ENCODE data around the gene KIF14.
"Not testable (repeated sequence)": the region's sequence is repeated elsewhere in the genome, so short reads cannot be mapped to it uniquely, and the experiment has no call there.

Gene KIF14

DNA sequence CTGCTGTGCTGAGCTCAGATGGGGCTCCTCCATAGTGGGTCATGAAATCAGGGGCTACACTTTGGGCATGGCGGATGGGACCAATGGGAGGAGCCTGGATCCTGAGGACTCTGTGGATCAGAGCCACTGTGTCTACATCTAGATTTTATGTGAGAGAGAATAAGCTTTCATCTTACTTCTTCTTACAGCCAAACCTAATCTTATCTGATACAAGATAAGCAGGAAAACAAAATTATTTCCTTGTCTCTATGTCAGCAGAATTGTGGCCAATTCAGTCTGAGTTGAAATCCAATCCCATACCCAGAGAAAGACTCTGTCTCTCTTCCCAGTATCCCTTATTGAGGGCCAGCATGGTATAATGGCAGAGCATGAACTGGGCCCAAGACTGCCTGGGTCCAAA lies 56.2 kb downstream of the KIF14 start:
- Histone ChIP-seq H3K4me3 (ENCODE audit: low read depth in 1 of 2, low read length in 2 of 2) (no peak overlapping the region), H3K27me3 (ENCODE audit: low read depth, low read length) (no peaks in the 10 kb centered on the region), H3K4me1 (ENCODE audit: control insufficient read depth in 1 of 2, insufficient read depth in 2 of 2, low read length in 2 of 2) (no peaks in the 10 kb centered on the region), H3K36me3 (ENCODE audit: control insufficient read depth in 1 of 2, insufficient read depth in 2 of 2, low read length in 2 of 2) (no peaks in the 10 kb centered on the region), H3K9me3 (ENCODE audit: control insufficient read depth in 1 of 2, low read length in 2 of 2) (no peaks in the 10 kb centered on the region), H3K27ac (ENCODE audit: low read length) (no peak overlapping the region)

DNA sequence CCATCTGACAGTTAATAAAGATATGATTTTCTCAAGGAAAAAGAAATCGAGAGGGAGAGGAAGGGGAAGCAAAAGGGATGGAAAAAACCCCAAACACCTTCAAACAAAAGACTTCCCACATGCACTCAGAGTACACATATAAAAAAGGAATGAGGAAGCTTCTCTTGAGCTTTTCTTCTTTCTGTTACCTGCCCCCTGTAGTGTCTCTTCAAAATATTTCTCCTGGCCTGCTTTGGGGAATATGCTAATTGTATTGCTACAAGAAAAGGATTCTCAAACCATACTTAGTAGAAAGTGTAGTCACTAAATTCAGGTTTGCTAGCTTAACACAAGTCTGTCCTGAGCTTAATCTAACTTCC lies 58.7 kb downstream of the KIF14 start:
- Histone ChIP-seq H3K36me3 (ENCODE audit: control insufficient read depth in 1 of 2, insufficient read depth in 2 of 2, low read length in 2 of 2) (no peaks in the 10 kb centered on the region), H3K4me1 (ENCODE audit: control insufficient read depth in 1 of 2, insufficient read depth in 2 of 2, low read length in 2 of 2) (no peaks in the 10 kb centered on the region), H3K27ac (ENCODE audit: low read length) (no peak overlapping the region), H3K27me3 (ENCODE audit: low read depth, low read length) (no peaks in the 10 kb centered on the region), H3K4me3 (ENCODE audit: low read depth in 1 of 2, low read length in 2 of 2) (no peak overlapping the region), H3K9me3 (ENCODE audit: control insufficient read depth in 1 of 2, low read length in 2 of 2) (no peaks in the 10 kb centered on the region)

DNA sequence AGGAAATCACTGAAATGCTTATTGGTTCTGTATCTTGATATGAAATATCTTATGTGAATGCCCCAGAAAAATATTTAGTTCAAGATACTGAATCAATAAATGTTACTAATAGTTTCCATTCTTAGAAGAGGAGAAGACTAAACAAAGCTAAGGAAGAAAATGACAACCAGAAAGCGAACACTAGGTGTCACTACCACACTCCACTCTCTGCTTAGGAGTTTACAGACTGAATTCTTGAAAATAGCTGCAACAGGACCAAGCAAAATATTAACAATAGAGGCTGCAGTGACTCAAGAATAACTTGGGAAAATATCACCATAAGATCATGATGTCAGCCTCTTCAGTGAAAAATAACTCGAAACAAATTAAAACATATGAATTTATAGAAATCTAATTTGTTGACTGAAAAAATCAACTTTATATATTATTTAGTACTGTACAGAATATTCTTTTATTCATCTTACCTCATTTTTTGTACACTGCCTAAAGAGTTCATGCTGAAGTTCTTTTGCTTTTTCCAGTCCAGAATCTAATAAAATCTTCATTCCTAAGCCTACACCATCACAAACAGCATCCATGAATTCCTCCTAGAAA lies 61.6 kb downstream of the KIF14 start:
- H3K9me3 ChIP-seq (ENCODE audit: control insufficient read depth in 1 of 2, low read length in 2 of 2), result no peaks in the 10 kb centered on the region
- H3K27ac ChIP-seq (ENCODE audit: low read length), result no peak overlapping the region
- H3K27me3 ChIP-seq (ENCODE audit: low read depth, low read length), result no peaks in the 10 kb centered on the region
- H3K4me3 ChIP-seq (ENCODE audit: low read depth in 1 of 2, low read length in 2 of 2), result no peak overlapping the region
- H3K36me3 ChIP-seq (ENCODE audit: control insufficient read depth in 1 of 2, insufficient read depth in 2 of 2, low read length in 2 of 2), result no peaks in the 10 kb centered on the region
- no peaks in the 10 kb centered on the region for H3K4me1 ChIP-seq (ENCODE audit: control insufficient read depth in 1 of 2, insufficient read depth in 2 of 2, low read length in 2 of 2)

DNA sequence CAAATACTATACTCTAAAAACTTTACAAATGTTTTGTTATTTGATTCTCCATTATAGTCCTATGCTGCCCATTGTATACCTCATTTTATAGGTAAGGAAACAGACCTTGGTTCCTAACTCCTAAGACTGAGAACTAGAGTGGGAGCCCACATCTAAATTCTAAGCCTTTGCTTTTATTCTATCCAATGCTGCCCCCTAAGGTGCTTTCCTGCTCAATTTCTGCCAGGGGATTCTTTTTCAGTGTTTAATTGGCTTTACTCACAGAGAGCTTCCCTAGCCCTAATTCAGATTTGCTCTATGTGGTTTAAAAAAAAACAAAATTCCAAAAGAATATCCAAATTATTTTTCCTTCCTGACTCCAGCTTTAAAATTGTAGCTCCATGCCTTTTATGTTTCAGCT lies 64.5 kb downstream of the KIF14 start:
- H3K36me3 ChIP-seq (ENCODE audit: control insufficient read depth in 1 of 2, insufficient read depth in 2 of 2, low read length in 2 of 2), result no peaks in the 10 kb centered on the region
- no peaks in the 10 kb centered on the region for H3K4me1 ChIP-seq (ENCODE audit: control insufficient read depth in 1 of 2, insufficient read depth in 2 of 2, low read length in 2 of 2)
- no peak overlapping the region for H3K4me3 ChIP-seq (ENCODE audit: low read depth in 1 of 2, low read length in 2 of 2)
- no peak overlapping the region for H3K27ac ChIP-seq (ENCODE audit: low read length)
- no peaks in the 10 kb centered on the region for H3K27me3 ChIP-seq (ENCODE audit: low read depth, low read length)
- H3K9me3 ChIP-seq (ENCODE audit: control insufficient read depth in 1 of 2, low read length in 2 of 2), result no peaks in the 10 kb centered on the region

DNA sequence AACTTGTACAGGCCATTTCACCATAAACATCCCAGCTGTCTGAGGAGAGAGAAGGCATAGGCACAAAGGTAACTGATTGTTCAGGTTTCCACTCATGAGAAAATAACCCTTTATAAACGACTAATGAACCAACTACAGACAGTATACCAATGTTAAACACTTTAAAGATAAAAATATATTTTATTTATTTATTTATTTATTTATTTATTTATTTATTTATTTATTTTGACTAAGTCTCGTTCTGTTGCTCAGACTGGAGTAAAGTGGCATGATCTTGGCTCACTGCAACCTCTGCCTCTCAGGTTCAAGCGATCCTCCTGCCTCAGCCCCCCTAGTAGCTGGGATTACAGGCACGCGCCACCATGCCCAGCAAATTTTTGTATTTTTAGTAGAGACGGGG lies 67.8 kb downstream of the KIF14 start:
- H3K9me3 ChIP-seq (ENCODE audit: control insufficient read depth in 1 of 2, low read length in 2 of 2); H3K4me1 ChIP-seq (ENCODE audit: control insufficient read depth in 1 of 2, insufficient read depth in 2 of 2, low read length in 2 of 2); H3K36me3 ChIP-seq (ENCODE audit: control insufficient read depth in 1 of 2, insufficient read depth in 2 of 2, low read length in 2 of 2): not testable (repeated sequence)

DNA sequence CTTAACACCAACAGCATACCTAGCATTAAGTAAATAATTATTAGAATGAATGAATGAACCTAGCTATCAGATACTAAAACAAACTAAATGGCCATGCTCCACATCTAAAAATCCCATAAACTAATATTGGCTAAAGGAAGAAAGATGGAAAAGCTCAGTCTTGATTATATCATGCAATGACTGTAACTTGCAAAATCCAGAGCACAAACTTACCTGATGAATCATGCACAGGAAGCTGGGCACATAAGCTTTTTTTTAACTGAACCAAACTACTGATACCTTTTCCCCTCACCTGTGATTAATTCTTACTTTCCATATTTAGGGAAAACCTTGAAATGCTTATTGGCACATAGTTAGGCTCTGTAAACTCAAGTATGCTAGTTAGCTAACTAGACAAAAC lies 70.2 kb downstream of the KIF14 start:
- no peaks in the 10 kb centered on the region for H3K27me3 ChIP-seq (ENCODE audit: low read depth, low read length)
- H3K4me1 ChIP-seq (ENCODE audit: control insufficient read depth in 1 of 2, insufficient read depth in 2 of 2, low read length in 2 of 2), result no peaks in the 10 kb centered on the region
- H3K9me3 ChIP-seq (ENCODE audit: control insufficient read depth in 1 of 2, low read length in 2 of 2), result no peaks in the 10 kb centered on the region
- no peak overlapping the region for H3K4me3 ChIP-seq (ENCODE audit: low read depth in 1 of 2, low read length in 2 of 2)
- H3K27ac ChIP-seq (ENCODE audit: low read length), result no peak overlapping the region
- no peaks in the 10 kb centered on the region for H3K36me3 ChIP-seq (ENCODE audit: control insufficient read depth in 1 of 2, insufficient read depth in 2 of 2, low read length in 2 of 2)

More for the DNA sequence above, 67.8 kb downstream of the KIF14 start:
- not testable (repeated sequence) for H3K27me3 ChIP-seq (ENCODE audit: low read depth, low read length); H3K27ac ChIP-seq (ENCODE audit: low read length); H3K4me3 ChIP-seq (ENCODE audit: low read depth in 1 of 2, low read length in 2 of 2)

DNA sequence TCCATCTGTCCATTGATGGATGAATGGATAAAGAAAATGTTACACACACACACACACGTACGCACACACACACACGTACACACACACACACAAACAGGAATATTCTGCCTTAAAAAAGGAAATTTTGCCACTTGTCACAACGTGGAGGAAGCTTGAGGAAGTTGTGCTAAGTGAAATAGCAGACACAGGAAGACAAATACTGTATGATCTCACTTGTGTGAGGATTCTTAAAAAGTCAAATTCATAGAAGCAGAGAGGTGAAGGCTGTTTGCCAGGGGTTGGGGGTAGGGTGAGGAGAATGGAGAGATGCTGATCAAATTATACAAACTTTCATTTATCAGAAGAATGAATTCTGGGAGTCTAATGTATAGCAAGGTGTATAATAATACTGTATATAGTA lies 73.2 kb downstream of the KIF14 start:
- Histone ChIP-seq H3K9me3 (ENCODE audit: control insufficient read depth in 1 of 2, low read length in 2 of 2) (no peaks in the 10 kb centered on the region), H3K27ac (ENCODE audit: low read length) (no peak overlapping the region), H3K27me3 (ENCODE audit: low read depth, low read length) (no peaks in the 10 kb centered on the region), H3K4me1 (ENCODE audit: control insufficient read depth in 1 of 2, insufficient read depth in 2 of 2, low read length in 2 of 2) (no peaks in the 10 kb centered on the region), H3K36me3 (ENCODE audit: control insufficient read depth in 1 of 2, insufficient read depth in 2 of 2, low read length in 2 of 2) (no peaks in the 10 kb centered on the region), H3K4me3 (ENCODE audit: low read depth in 1 of 2, low read length in 2 of 2) (no peak overlapping the region)

DNA sequence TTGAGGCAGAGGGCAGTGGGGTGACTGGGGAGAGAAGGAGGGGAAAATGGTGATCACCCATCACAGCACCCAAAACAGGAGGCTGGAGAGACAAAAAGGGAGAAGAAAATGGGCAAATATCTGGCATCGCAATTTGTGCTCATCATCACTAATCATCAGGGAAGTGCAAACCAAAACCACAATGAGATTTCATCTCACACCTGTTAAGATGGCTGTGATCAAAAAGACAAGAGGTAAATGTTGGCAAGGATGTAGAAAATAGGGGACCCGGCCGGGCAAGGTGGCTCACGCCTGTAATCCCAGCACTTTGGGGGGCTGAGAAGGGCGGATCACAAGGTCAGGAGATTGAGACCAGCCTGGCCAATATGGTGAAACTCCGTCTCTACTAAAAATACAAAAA lies 74.0 kb downstream of the KIF14 start:
- Histone ChIP-seq H3K27ac (ENCODE audit: low read length) (no peak overlapping the region), H3K36me3 (ENCODE audit: control insufficient read depth in 1 of 2, insufficient read depth in 2 of 2, low read length in 2 of 2) (no peaks in the 10 kb centered on the region), H3K27me3 (ENCODE audit: low read depth, low read length) (no peaks in the 10 kb centered on the region), H3K4me3 (ENCODE audit: low read depth in 1 of 2, low read length in 2 of 2) (no peak overlapping the region), H3K9me3 (ENCODE audit: control insufficient read depth in 1 of 2, low read length in 2 of 2) (no peaks in the 10 kb centered on the region), H3K4me1 (ENCODE audit: control insufficient read depth in 1 of 2, insufficient read depth in 2 of 2, low read length in 2 of 2) (no peaks in the 10 kb centered on the region)

DNA sequence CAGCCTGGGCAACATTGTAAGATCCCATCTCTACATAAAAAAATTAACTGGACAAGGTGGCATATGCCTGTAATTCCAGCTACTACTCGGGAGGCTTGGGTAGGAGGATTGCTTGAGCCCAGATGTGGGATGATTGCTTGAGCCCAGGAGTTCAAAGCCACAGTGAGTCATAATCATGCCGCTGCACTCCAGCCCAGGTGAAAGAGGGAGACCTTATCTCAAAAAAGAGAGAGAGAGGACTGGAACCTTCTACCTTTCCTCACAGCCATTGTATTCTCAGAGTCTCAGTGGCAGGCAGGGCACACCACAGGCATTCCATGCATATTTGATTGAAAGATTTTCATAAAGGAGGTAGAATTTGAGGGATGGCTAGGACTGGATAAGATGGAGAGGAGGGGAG lies 78.4 kb downstream of the KIF14 start:
- no peaks in the 10 kb centered on the region for H3K4me1 ChIP-seq (ENCODE audit: control insufficient read depth in 1 of 2, insufficient read depth in 2 of 2, low read length in 2 of 2)
- no peak overlapping the region for H3K27ac ChIP-seq (ENCODE audit: low read length)
- no peaks in the 10 kb centered on the region for H3K36me3 ChIP-seq (ENCODE audit: control insufficient read depth in 1 of 2, insufficient read depth in 2 of 2, low read length in 2 of 2)
- H3K4me3 ChIP-seq (ENCODE audit: low read depth in 1 of 2, low read length in 2 of 2), result no peak overlapping the region
- H3K27me3 ChIP-seq (ENCODE audit: low read depth, low read length), result no peaks in the 10 kb centered on the region
- H3K9me3 ChIP-seq (ENCODE audit: control insufficient read depth in 1 of 2, low read length in 2 of 2), result no peaks in the 10 kb centered on the region

DNA sequence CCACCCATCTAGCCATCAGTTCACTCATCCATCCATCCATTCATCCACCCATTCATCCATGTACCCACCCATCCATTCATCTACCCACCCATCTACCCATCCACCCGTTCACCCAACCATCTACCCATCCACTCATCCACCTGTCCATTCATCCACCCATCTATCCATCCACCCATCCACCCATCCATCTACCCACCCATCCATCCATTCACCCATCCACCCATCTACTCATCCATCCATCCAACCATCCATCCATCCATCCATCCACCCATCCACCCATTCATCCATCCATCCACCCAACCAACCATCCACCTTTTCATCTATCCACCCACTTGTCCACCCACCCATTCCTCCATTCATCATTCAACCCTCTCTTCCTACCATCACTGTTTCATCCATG lies 80.3 kb downstream of the KIF14 start:
- Histone ChIP-seq H3K36me3 (ENCODE audit: control insufficient read depth in 1 of 2, insufficient read depth in 2 of 2, low read length in 2 of 2) (no peaks in the 10 kb centered on the region), H3K4me3 (ENCODE audit: low read depth in 1 of 2, low read length in 2 of 2) (no peak overlapping the region), H3K4me1 (ENCODE audit: control insufficient read depth in 1 of 2, insufficient read depth in 2 of 2, low read length in 2 of 2) (no peaks in the 10 kb centered on the region), H3K9me3 (ENCODE audit: control insufficient read depth in 1 of 2, low read length in 2 of 2) (no peaks in the 10 kb centered on the region), H3K27ac (ENCODE audit: low read length) (no peak overlapping the region), H3K27me3 (ENCODE audit: low read depth, low read length) (no peaks in the 10 kb centered on the region)

DNA sequence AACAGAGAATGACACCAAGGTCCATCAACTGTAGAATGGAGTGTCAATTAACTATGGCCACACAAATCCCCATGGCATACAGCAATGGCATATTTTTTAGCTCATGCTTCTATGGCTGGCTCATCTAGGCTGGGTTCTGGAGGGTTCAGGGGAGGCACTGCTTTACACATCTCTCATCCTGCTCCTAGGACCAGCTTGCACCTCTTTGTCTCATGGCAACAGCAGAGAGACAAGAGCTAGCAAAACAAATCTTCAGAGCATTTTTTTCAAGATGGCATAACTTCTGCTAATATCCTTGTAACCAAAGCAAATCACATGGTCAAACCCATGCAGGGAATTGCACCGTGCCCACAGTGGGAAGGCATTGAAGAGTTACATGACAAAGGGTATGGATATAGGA lies 82.4 kb downstream of the KIF14 start:
- Histone ChIP-seq H3K27me3 (ENCODE audit: low read depth, low read length) (no peaks in the 10 kb centered on the region), H3K9me3 (ENCODE audit: control insufficient read depth in 1 of 2, low read length in 2 of 2) (no peaks in the 10 kb centered on the region), H3K27ac (ENCODE audit: low read length) (no peak overlapping the region), H3K36me3 (ENCODE audit: control insufficient read depth in 1 of 2, insufficient read depth in 2 of 2, low read length in 2 of 2) (no peaks in the 10 kb centered on the region), H3K4me1 (ENCODE audit: control insufficient read depth in 1 of 2, insufficient read depth in 2 of 2, low read length in 2 of 2) (no peaks in the 10 kb centered on the region), H3K4me3 (ENCODE audit: low read depth in 1 of 2, low read length in 2 of 2) (no peak overlapping the region)

DNA sequence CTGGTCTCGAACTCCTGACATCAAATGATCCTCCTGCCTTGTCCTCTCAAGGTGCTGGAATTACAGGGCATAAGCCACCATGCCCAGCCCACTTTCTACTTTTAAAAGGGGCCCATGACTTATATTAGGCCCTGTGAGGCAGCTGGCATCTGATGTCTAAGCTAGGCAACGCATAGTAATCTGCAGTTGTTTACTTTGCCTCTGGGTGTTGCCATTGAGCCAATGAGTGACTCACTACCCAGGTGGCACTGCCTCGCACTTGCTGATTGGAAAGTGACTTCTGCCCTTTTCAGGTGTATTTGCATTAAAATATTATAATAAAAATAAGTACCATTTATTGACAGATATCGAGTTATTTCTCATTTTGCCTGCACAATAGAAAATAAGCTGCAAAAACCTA lies 84.9 kb downstream of the KIF14 start:
- no peak overlapping the region for H3K27ac ChIP-seq (ENCODE audit: low read length)
- H3K9me3 ChIP-seq (ENCODE audit: control insufficient read depth in 1 of 2, low read length in 2 of 2), result no peaks in the 10 kb centered on the region
- H3K36me3 ChIP-seq (ENCODE audit: control insufficient read depth in 1 of 2, insufficient read depth in 2 of 2, low read length in 2 of 2), result no peaks in the 10 kb centered on the region
- no peak overlapping the region for H3K4me3 ChIP-seq (ENCODE audit: low read depth in 1 of 2, low read length in 2 of 2)
- H3K27me3 ChIP-seq (ENCODE audit: low read depth, low read length), result no peaks in the 10 kb centered on the region
- no peaks in the 10 kb centered on the region for H3K4me1 ChIP-seq (ENCODE audit: control insufficient read depth in 1 of 2, insufficient read depth in 2 of 2, low read length in 2 of 2)
